ENCODE data around the gene KCTD2.

DNA sequence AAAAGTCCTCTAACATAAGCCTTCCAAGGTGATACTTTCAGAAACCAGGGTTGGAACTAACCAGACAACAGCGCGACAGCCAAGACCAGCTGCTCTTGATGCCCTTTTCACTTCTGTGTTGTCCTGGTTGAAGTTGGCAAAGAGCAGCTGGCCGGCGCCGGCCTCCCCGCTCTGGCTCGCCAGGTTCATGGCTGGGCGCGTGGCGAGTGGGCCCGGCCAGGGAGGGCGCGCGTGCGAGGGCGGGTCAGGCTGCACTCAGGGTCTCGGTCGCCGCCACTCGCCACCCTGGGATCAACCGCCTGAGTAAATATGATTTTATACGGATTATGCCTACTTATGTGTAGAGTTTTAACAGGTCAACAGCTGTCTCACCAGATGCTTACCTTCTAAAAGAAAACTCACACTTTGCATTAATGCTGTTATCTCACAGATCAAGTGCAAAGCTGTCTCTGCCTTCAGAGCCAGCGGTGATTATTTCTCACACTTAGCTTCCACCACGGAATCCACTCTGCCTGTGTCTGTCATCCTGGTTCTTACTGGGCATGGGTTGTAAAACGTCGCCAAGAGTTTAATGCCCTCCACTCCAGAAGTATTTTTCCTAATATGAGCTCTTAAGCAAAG lies 13.5 kb downstream of the KCTD2 start:
- TF ChIP-seq FOSL2 (IDR thresholded peaks at IDR 0.05; ENCODE audit: borderline replicate concordance, low read depth) (no peak), FOXM1 (IDR thresholded peaks at IDR 0.05; ENCODE audit: low read depth) (no peak)
